Loucy (cell line): ENCODE measurements around the gene TRAF3IP3.

Source experiments
- H2AFZ ChIP-seq: fragments of 200-600 bp; sonication (generic); 2 replicates; pipeline ENCODE4 v1.6.0; 2016; ENCODE audit warnings: antibody characterized with exemption, mild to moderate bottlenecking, low read length, moderate library complexity
- H3F3A ChIP-seq: fragments of 200-600 bp; 2 replicates; pipeline ENCODE4 v1.6.0; 2016; ENCODE audit warnings: antibody characterized with exemption, low read depth, mild to moderate bottlenecking
- H3K27me3 ChIP-seq: fragments of 200-600 bp; sonication (generic); 2 replicates; pipeline ENCODE4 v1.6.1; 2014; ENCODE audit warnings: low read length, mild to moderate bottlenecking; ENCODE audit not compliant: insufficient read depth, poor library complexity, severe bottlenecking
- H3K36me3 ChIP-seq: fragments of 200-600 bp; sonication (generic); 2 replicates; pipeline ENCODE4 v1.6.1; 2016; ENCODE audit warnings: low read length; ENCODE audit not compliant: insufficient read depth
- H3K4me1 ChIP-seq: fragments of 200-600 bp; sonication (generic); 2 replicates; pipeline ENCODE4 v1.5.1; 2014; ENCODE audit warnings: low read length, mild to moderate bottlenecking; ENCODE audit not compliant: insufficient read depth, poor library complexity, severe bottlenecking
- H3K4me2 ChIP-seq: fragments of 200-600 bp; sonication (generic); 2 replicates; pipeline ENCODE4 v1.6.0; 2014; ENCODE audit warnings: antibody characterized with exemption, low read length, low read depth, mild to moderate bottlenecking; ENCODE audit not compliant: poor library complexity, severe bottlenecking
- H3K4me3 ChIP-seq: fragments of 200-600 bp; sonication (generic); 2 replicates; pipeline ENCODE4 v1.5.1; 2014; ENCODE audit warnings: low read length, mild to moderate bottlenecking, mixed read lengths; ENCODE audit not compliant: poor library complexity, severe bottlenecking
- H3K79me2 ChIP-seq: fragments of 200-600 bp; sonication (generic); 2 replicates; pipeline ENCODE4 v1.6.1; 2014; ENCODE audit warnings: low read length; ENCODE audit not compliant: insufficient read depth
- H3K9ac ChIP-seq: fragments of 200-600 bp; sonication (generic); 2 replicates; pipeline ENCODE4 v1.6.0; 2014; ENCODE audit warnings: mild to moderate bottlenecking, low read depth, low read length, moderate library complexity; ENCODE audit not compliant: poor library complexity, severe bottlenecking
- H3K9me2 ChIP-seq: fragments of 200-600 bp; sonication (generic); replicated peaks from 2 replicates; pipeline ENCODE4 v1.6.1; 2016; ENCODE audit warnings: low read depth, low read length, mixed read lengths
- H3K9me3 ChIP-seq: fragments of 200-600 bp; sonication (generic); 2 replicates; pipeline ENCODE4 v1.6.1; 2014; ENCODE audit warnings: mild to moderate bottlenecking, antibody characterized with exemption, low read length, low read depth; ENCODE audit not compliant: insufficient read depth
- H4K20me1 ChIP-seq: fragments of 200-600 bp; sonication (generic); 2 replicates; pipeline ENCODE4 v1.6.0; 2014; ENCODE audit warnings: antibody characterized with exemption, low read length, mild to moderate bottlenecking; ENCODE audit not compliant: insufficient read depth, poor library complexity, severe bottlenecking
- EZH2phosphoT487 ChIP-seq: fragments of 200-600 bp; IDR thresholded peaks from 2 replicates; pipeline ENCODE4 v1.6.1; 2018; ENCODE audit warnings: antibody characterized with exemption, mild to moderate bottlenecking, moderate library complexity, borderline replicate concordance
- TF ChIP-seq, protein P1 (sequence below): fragments of 200-600 bp; sonication (generic); conservative IDR thresholded peaks from 2 replicates; pipeline ENCODE4 v1.5.1; 2014; ENCODE audit warnings: mild to moderate bottlenecking, antibody characterized with exemption, low read length

TRAF3IP3 gene

DNA sequence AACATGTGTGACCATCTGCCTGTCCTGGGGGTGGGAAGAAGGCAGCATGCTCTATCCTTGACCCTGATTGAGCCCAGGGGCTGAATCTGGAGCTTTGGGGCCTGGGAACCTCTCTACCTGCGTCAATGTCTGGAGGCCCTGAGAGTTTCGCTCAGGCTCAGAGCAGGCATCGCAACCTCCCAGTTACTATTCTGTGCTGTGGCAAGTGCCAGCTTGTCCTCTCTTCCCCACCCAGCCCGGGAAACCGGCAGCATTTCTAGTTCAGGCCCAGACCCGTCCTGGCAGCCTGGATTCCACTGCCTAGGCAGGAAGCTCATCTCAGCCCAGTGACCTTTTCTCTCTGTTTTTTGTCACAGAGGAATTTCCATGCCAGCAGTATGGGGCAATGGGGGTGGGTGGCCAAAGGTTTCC is 60.1 kb downstream of the TRAF3IP3 start:
- H3K79me2 ChIP-seq: no peaks in the 10 kb centered on the region
- no peaks in the 10 kb centered on the region for H3K27me3 ChIP-seq
- no peaks in the 10 kb centered on the region for H3K4me1 ChIP-seq
- H4K20me1 ChIP-seq: no peaks in the 10 kb centered on the region
- TF ChIP-seq, protein P1, sequence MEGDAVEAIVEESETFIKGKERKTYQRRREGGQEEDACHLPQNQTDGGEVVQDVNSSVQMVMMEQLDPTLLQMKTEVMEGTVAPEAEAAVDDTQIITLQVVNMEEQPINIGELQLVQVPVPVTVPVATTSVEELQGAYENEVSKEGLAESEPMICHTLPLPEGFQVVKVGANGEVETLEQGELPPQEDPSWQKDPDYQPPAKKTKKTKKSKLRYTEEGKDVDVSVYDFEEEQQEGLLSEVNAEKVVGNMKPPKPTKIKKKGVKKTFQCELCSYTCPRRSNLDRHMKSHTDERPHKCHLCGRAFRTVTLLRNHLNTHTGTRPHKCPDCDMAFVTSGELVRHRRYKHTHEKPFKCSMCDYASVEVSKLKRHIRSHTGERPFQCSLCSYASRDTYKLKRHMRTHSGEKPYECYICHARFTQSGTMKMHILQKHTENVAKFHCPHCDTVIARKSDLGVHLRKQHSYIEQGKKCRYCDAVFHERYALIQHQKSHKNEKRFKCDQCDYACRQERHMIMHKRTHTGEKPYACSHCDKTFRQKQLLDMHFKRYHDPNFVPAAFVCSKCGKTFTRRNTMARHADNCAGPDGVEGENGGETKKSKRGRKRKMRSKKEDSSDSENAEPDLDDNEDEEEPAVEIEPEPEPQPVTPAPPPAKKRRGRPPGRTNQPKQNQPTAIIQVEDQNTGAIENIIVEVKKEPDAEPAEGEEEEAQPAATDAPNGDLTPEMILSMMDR: no peak
- TF ChIP-seq EZH2phosphoT487: no peak
- H3K9me3 ChIP-seq: no peaks in the 10 kb centered on the region
- no peaks in the 10 kb centered on the region for H3K9me2 ChIP-seq
- no peaks in the 10 kb centered on the region for H3K36me3 ChIP-seq
- H3K4me3 ChIP-seq: no peak overlapping the region
- no peak overlapping the region for H2AFZ ChIP-seq
- no peak overlapping the region for H3K9ac ChIP-seq
- no peaks in the 10 kb centered on the region for H3F3A ChIP-seq
- H3K4me2 ChIP-seq: no peak overlapping the region

DNA sequence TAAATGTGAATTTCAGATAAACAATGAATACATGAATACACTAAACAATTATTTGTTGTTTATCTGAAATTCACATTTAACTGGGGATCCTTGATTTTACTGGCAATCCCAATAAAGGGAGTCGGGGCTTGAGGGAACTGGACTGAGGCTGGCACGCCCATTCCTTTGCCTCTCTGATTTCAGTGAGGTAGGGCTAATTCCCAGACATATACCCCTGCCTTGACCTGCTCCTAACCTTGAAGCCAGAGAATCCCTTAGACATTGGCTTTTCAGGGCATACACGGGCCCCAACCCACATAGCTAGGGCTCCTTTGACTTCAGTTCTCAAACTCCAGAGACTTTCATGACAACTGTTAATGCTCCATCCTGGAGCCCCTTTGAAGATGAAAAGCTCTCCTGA is 61.1 kb downstream of the TRAF3IP3 start:
- no peak overlapping the region for H3K4me3 ChIP-seq
- H3K79me2 ChIP-seq: no peaks in the 10 kb centered on the region
- no peaks in the 10 kb centered on the region for H3K9me3 ChIP-seq
- H3K9ac ChIP-seq: no peak overlapping the region
- TF ChIP-seq EZH2phosphoT487: no peak
- TF ChIP-seq, protein P1: no peak
- no peak overlapping the region for H3K4me2 ChIP-seq
- H3K9me2 ChIP-seq: no peaks in the 10 kb centered on the region
- H3K4me1 ChIP-seq: no peaks in the 10 kb centered on the region
- H4K20me1 ChIP-seq: no peaks in the 10 kb centered on the region
- no peak overlapping the region for H2AFZ ChIP-seq
- H3F3A ChIP-seq: no peaks in the 10 kb centered on the region
- H3K27me3 ChIP-seq: no peaks in the 10 kb centered on the region
- H3K36me3 ChIP-seq: no peaks in the 10 kb centered on the region

- H3K36me3 ChIP-seq: no peaks in the 10 kb centered on the region
Observed at GRCh38 chr1:209817691-209818090, 61.8 kb downstream of the TRAF3IP3 start.

More at GRCh38 chr1:209817691-209818090, 61.8 kb downstream of the TRAF3IP3 start:
- no peaks in the 10 kb centered on the region for H4K20me1 ChIP-seq
- TF ChIP-seq, protein P1: no peak
- TF ChIP-seq EZH2phosphoT487: no peak
- H3K4me2 ChIP-seq: no peak overlapping the region
- H3K9me3 ChIP-seq: no peaks in the 10 kb centered on the region
- no peaks in the 10 kb centered on the region for H3K9me2 ChIP-seq
- H3K9ac ChIP-seq: no peak overlapping the region
- H3K4me1 ChIP-seq: no peaks in the 10 kb centered on the region
- H3K27me3 ChIP-seq: no peaks in the 10 kb centered on the region
- no peak overlapping the region for H3K4me3 ChIP-seq
- H3K79me2 ChIP-seq: no peaks in the 10 kb centered on the region
- no peak overlapping the region for H2AFZ ChIP-seq
- no peaks in the 10 kb centered on the region for H3F3A ChIP-seq
